ENCODE data around the gene EEF1AKMT4.

DNA sequence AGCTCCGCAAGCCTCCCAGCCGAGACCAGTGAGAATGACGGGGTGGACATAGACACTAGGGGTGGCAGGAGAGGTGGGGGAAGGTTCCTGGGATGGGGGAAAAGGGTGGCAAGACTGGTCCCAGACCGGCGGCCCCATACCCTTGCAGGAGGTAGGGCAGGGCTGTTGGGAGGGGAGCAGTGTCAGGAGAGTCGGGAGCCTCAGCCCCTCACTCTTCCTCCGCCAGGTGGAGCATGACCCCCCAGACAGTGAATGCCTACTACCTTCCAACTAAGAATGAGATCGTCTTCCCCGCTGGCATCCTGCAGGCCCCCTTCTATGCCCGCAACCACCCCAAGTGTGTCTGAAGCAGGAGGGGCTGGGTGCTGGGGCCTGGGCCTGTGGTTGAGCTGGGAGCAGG, 40.9 kb downstream of the EEF1AKMT4 start:
- TF ChIP-seq CTCF (IDR thresholded peaks at IDR 0.05) = no peak
- no peak for TF ChIP-seq ZFX (IDR thresholded peaks at IDR 0.05; ENCODE audit: borderline replicate concordance)
